H1 (cell line): ENCODE measurements around the gene CUBN. TPM values are rescaled to one million over a fixed set of nuclear protein-coding genes. Genes with fewer than 3 reads are reported as not detected.

Experiments used
- CTCF ChIA-PET: fragments of 300-600 bp; sonication (Branson Sonifier 250); formaldehyde crosslinking; loops from one replicate; lab custom pipeline; 2021; ENCODE audit not compliant: partially characterized antibody; lab: Charles Lee
- POLR2A ChIA-PET: fragments of 300-600 bp; sonication (Branson Sonifier 250); formaldehyde crosslinking; loops from one replicate; lab custom pipeline; 2021; ENCODE audit warnings: inconsistent platforms; ENCODE audit not compliant: partially characterized antibody; lab: Charles Lee
- DNase-seq, 2 experiments: peaks; one replicate each; pipeline versions ENCODE4 v3.0.0 to v3.0.0-alpha.2; 2010 to 2022; ENCODE audit warnings: low spot score in 2 of 2, low read depth in 1 of 2, mixed read lengths in 1 of 2
- FAIRE-seq: peaks from 2 replicates; lab custom pipeline; 2011; peaks lifted over from hg19 to GRCh38; lab: Jason Lieb, UNC
- H2AFZ ChIP-seq: 2 replicates; pipeline ENCODE4 v1.8.1; 2012; ENCODE audit warnings: low read length, inconsistent platforms
- H2AK5ac ChIP-seq: 2 replicates; pipeline ENCODE4 v1.6.1; 2013; ENCODE audit warnings: low read depth, low read length
- H2BK120ac ChIP-seq: replicated peaks from 2 replicates; pipeline ENCODE3; 2013; ENCODE audit warnings: low read depth, low read length, inconsistent platforms
- H2BK12ac ChIP-seq: 2 replicates; pipeline ENCODE4 v1.6.1; 2013; ENCODE audit warnings: low read depth, low read length
- H2BK15ac ChIP-seq: 2 replicates; pipeline ENCODE4 v1.6.1; 2013; ENCODE audit warnings: low read length
- H2BK20ac ChIP-seq: 2 replicates; pipeline ENCODE4 v1.6.1; 2013; ENCODE audit warnings: low read length
- H2BK5ac ChIP-seq: 2 replicates; pipeline ENCODE4 v1.6.1; 2013; ENCODE audit warnings: low read depth, low read length
- H3K14ac ChIP-seq: 2 replicates; pipeline ENCODE4 v1.6.1; 2013; ENCODE audit warnings: inconsistent platforms; ENCODE audit not compliant: insufficient read length
- H3K18ac ChIP-seq: 2 replicates; pipeline ENCODE4 v1.6.1; 2013; ENCODE audit warnings: low read length; ENCODE audit errors: extremely low read depth
- H3K23ac ChIP-seq: 2 replicates; pipeline ENCODE4 v1.6.1; 2013; ENCODE audit warnings: inconsistent platforms; ENCODE audit not compliant: insufficient read length
- H3K23me2 ChIP-seq: 2 replicates; pipeline ENCODE4 v1.6.1; 2013; ENCODE audit warnings: low read depth, low read length
- H3K27ac ChIP-seq: 2 replicates; pipeline ENCODE4 v1.6.1; 2011; ENCODE audit warnings: low read depth, low read length, inconsistent platforms
- H3K27me3 ChIP-seq, 4 experiments: replicated peaks in 1 of 4; 1 replicate in 1 of 4; 2 replicates in 3 of 4; pipeline versions ENCODE4 v1.6.1 to v1.8.1; 2011 to 2013; ENCODE audit warnings: low read length in 3 of 4, mild to moderate bottlenecking in 3 of 4, inconsistent platforms in 2 of 4, mixed read lengths in 2 of 4, moderate library complexity in 1 of 4; ENCODE audit not compliant: control insufficient read depth in 3 of 4, insufficient read depth in 3 of 4; ENCODE audit errors: extremely low read depth in 1 of 4
- H3K36me3 ChIP-seq, 4 experiments: 2 replicates each; pipeline versions ENCODE4 v1.6.1 to v1.8.1; 2011 to 2013; ENCODE audit warnings: mild to moderate bottlenecking in 4 of 4, low read length in 3 of 4, moderate library complexity in 2 of 4, control low read depth in 1 of 4, inconsistent platforms in 1 of 4; ENCODE audit not compliant: insufficient read depth in 4 of 4, control insufficient read depth in 2 of 4
- H3K4ac ChIP-seq: replicated peaks from 2 replicates; pipeline ENCODE3; 2013; ENCODE audit warnings: low read length, low read depth, mixed read lengths, inconsistent platforms; ENCODE audit not compliant: insufficient read length
- H3K4me1 ChIP-seq, 4 experiments: replicated peaks in 1 of 4; 1 replicate in 1 of 4; 2 replicates in 3 of 4; pipeline versions ENCODE4 v1.6.1 to v1.8.1; 2011 to 2013; ENCODE audit warnings: low read length in 3 of 4, inconsistent platforms in 2 of 4, mixed read lengths in 1 of 4; ENCODE audit not compliant: insufficient read depth in 4 of 4, control insufficient read depth in 3 of 4
- H3K4me2 ChIP-seq, 2 experiments: 2 replicates each; pipeline versions ENCODE4 v1.6.1 to v1.8.1; 2011 to 2013; ENCODE audit warnings: low read depth in 2 of 2, low read length in 2 of 2, control low read depth in 1 of 2, inconsistent platforms in 1 of 2, mild to moderate bottlenecking in 1 of 2; ENCODE audit not compliant: insufficient read depth in 1 of 2
- H3K4me3 ChIP-seq, 4 experiments: fragments of 200-600, 300-600 bp in 1 of 4; sonication (generic), shearing (Covaris generic), sonication (Bioruptor Twin) in 1 of 4; 2 replicates each; pipeline versions ENCODE4 v1.5.1 to v1.8.1; 2011 to 2016; ENCODE audit warnings: low read length in 4 of 4, low read depth in 3 of 4, control low read depth in 2 of 4, inconsistent platforms in 2 of 4, mild to moderate bottlenecking in 2 of 4, mixed read lengths in 1 of 4, moderate library complexity in 1 of 4; ENCODE audit not compliant: insufficient read depth in 2 of 4; ENCODE audit errors: extremely low read depth in 1 of 4
- H3K56ac ChIP-seq: replicated peaks from 2 replicates; pipeline ENCODE3; 2013; ENCODE audit warnings: low read depth, mild to moderate bottlenecking, mixed read lengths, low read length, inconsistent platforms; ENCODE audit not compliant: insufficient read length
- H3K79me1 ChIP-seq: 2 replicates; pipeline ENCODE4 v1.6.1; 2013; ENCODE audit warnings: low read depth, low read length, control low read depth
- H3K79me2 ChIP-seq, 2 experiments: 2 replicates each; pipeline versions ENCODE4 v1.6.1 to v1.8.1; 2012 to 2013; ENCODE audit warnings: low read length in 2 of 2, mild to moderate bottlenecking in 2 of 2, inconsistent platforms in 1 of 2; ENCODE audit not compliant: insufficient read depth in 2 of 2, control insufficient read depth in 1 of 2
- H3K9ac ChIP-seq, 4 experiments: replicated peaks in 1 of 4; 1 replicate in 1 of 4; 2 replicates in 3 of 4; pipeline versions ENCODE4 v1.6.1 to v1.8.1; 2011 to 2013; ENCODE audit warnings: low read depth in 3 of 4, low read length in 3 of 4, control low read depth in 2 of 4, mild to moderate bottlenecking in 2 of 4, moderate library complexity in 2 of 4, inconsistent platforms in 1 of 4; ENCODE audit errors: extremely low read depth in 1 of 4
- H3K9me3 ChIP-seq, 2 experiments: 2 replicates each; pipeline versions ENCODE4 v1.6.1 to v1.8.1; 2012 to 2013; ENCODE audit warnings: mild to moderate bottlenecking in 2 of 2, moderate library complexity in 2 of 2, control low read depth in 1 of 2, inconsistent platforms in 1 of 2, low read depth in 1 of 2, low read length in 1 of 2, mixed read lengths in 1 of 2; ENCODE audit not compliant: insufficient read depth in 2 of 2
- H4K20me1 ChIP-seq, 2 experiments: replicated peaks in 1 of 2; 2 replicates each; pipeline versions ENCODE3 to v1.8.1; 2011 to 2013; ENCODE audit warnings: inconsistent platforms in 2 of 2, low read length in 2 of 2, mild to moderate bottlenecking in 1 of 2; ENCODE audit not compliant: insufficient read depth in 2 of 2, control insufficient read depth in 1 of 2
- H4K5ac ChIP-seq: 2 replicates; pipeline ENCODE4 v1.6.1; 2013; ENCODE audit warnings: low read length, low read depth, mixed read lengths, inconsistent platforms; ENCODE audit not compliant: insufficient read length
- H4K8ac ChIP-seq: 2 replicates; pipeline ENCODE4 v1.8.0; 2013; ENCODE audit warnings: mild to moderate bottlenecking, moderate library complexity, low read length, inconsistent platforms; ENCODE audit not compliant: insufficient read depth; ENCODE audit errors: extremely low read depth
- H4K91ac ChIP-seq: replicated peaks from 2 replicates; pipeline ENCODE3; 2013; ENCODE audit warnings: low read length, mixed read lengths, inconsistent platforms; ENCODE audit not compliant: insufficient read length
- EP300 ChIP-seq, 2 experiments: IDR thresholded peaks; 1 replicate in 1 of 2; 2 replicates in 1 of 2; pipeline ENCODE4 v1.6.1; 2011 to 2012; ENCODE audit warnings: low read depth in 2 of 2, low read length in 2 of 2, mild to moderate bottlenecking in 2 of 2, borderline replicate concordance in 1 of 2, inconsistent platforms in 1 of 2, moderate library complexity in 1 of 2
- GABPA ChIP-seq: IDR thresholded peaks from 2 replicates; pipeline ENCODE4 v1.6.1; 2011; ENCODE audit warnings: mild to moderate bottlenecking, low read length, moderate library complexity, borderline replicate concordance; ENCODE audit not compliant: insufficient read depth
- JUND ChIP-seq: IDR thresholded peaks from 2 replicates; pipeline ENCODE4 v1.6.1; 2011; ENCODE audit warnings: mild to moderate bottlenecking, improper control_type of control experiment, low read length
- KDM5A ChIP-seq: fragments of 200-600 bp; IDR thresholded peaks from 2 replicates; pipeline ENCODE4 v1.7.1; 2012; ENCODE audit warnings: mild to moderate bottlenecking, low read length, inconsistent platforms, mixed read lengths
- SRF ChIP-seq: IDR thresholded peaks from 2 replicates; pipeline ENCODE4 v1.6.1; 2011; ENCODE audit warnings: mild to moderate bottlenecking, low read depth, low read length, moderate library complexity
- TBP ChIP-seq: IDR thresholded peaks from 2 replicates; pipeline ENCODE4 v1.6.1; 2011; ENCODE audit warnings: low read depth, low read length, improper control_type of control experiment
- TCF12 ChIP-seq: IDR thresholded peaks from 2 replicates; pipeline ENCODE4 v1.6.1; 2011; ENCODE audit warnings: low read depth, mild to moderate bottlenecking, low read length
- WGBS, 2 experiments: shearing (Covaris generic) in 1 of 2; methylation state at CpG; one replicate each; pipeline versions ENCODE4 v1.1.6 to v1.1.7; 2013 to 2015; ENCODE audit warnings: low lambda C conversion rate in 2 of 2, mixed read lengths in 2 of 2, inconsistent platforms in 1 of 2, low coverage in 1 of 2, missing lambda C conversion rate in 1 of 2; ENCODE audit not compliant: insufficient replicate concordance in 2 of 2, insufficient coverage in 1 of 2, insufficient read length in 1 of 2; ENCODE audit errors: extremely low coverage in 1 of 2, missing lambda C conversion rate in 1 of 2; 5-methylcytosine and 5-hydroxymethylcytosine counted together
- polyA plus RNA-seq, 7 experiments: library from polyadenylated mRNA; depleted of rRNA in 3 of 7; stranded (reverse) in 5 of 7; unstranded in 2 of 7; fragments of >200 nt in 5 of 7; fragments of 200-250 nt in 2 of 7; gene quantifications; 1 replicate in 5 of 7; 2 replicates in 1 of 7; 4 replicates in 1 of 7; pipeline versions ENCODE4 v1.2.1 to v1.2.3, GENCODE V29; 2011 to 2013; ENCODE audit warnings: missing spikeins in 2 of 7, mixed read lengths in 2 of 7
- total RNA-seq: library from RNA; stranded (reverse); fragmentation: NEBNext Ultra II Directional; extraction: Animal tissue kit (Norgen Biotek cat#: 25700); gene quantifications from 2 replicates; pipeline ENCODE4 v1.2.1, GENCODE V29; 2021

CUBN gene
- total and polyA plus RNA-seq, 2 of the 8 experiments (the other 6 are each of a cell fraction or from before 2014, with no cell fraction given) = 0.04 to 0.08 TPM

DNA sequence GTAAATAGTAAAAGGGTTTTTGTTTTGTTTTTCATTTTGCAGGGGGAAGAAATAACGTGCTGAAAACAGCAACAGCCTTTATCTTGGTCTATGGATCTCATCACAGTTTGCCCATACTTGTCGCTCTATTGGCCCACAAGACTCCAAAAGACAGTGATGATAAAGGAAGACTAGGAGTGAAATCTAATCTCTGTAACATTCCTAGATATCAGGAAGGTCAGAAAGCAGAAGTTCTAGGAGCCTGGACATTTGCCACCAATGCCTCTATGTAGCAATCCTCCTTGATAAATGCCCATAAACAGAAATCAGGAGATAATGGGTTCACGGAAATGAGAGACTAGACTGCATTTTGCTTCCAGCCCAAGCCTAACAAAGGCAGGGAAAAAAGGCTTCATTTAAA lies 8.9 kb downstream of the CUBN start:
- Histone ChIP-seq H4K8ac (no peak overlapping the region), H3K23me2 (no peaks in the 10 kb centered on the region), H3K9ac (no peak overlapping the region), H2BK20ac (no peak overlapping the region), H3K18ac (no peak overlapping the region), H4K91ac (no peak overlapping the region), H2BK120ac (no peak overlapping the region), H2AK5ac (no peak overlapping the region), H3K27ac (no peak overlapping the region), H3K36me3 (no peaks in the 10 kb centered on the region), H3K4me3 (no peak overlapping the region), H3K4ac (no peak overlapping the region), H3K79me1 (no peaks in the 10 kb centered on the region), H3K9me3 (no peaks in the 10 kb centered on the region), H3K27me3 (no peaks in the 10 kb centered on the region), H3K23ac (no peak overlapping the region), H4K5ac (no peak overlapping the region), H3K4me2 (no peak overlapping the region), H3K56ac (no peak overlapping the region), H3K14ac (no peak overlapping the region), H3K4me1 (peaks cover 0 to 5% (median 4%) of the 10 kb centered on the region in 4 experiments; a peak in 4 of 7 replicates), H2BK15ac (no peak overlapping the region), H4K20me1 (no peaks in the 10 kb centered on the region), H2BK12ac (no peak overlapping the region), H2BK5ac (no peak overlapping the region), H2AFZ (no peak overlapping the region), H3K79me2 (no peaks in the 10 kb centered on the region)
- FAIRE-seq (no peak), DNase-seq (no peak)
- no peak for TF ChIP-seq SRF
- TF ChIP-seq JUND = no peak
- TF ChIP-seq EP300 (IDR thresholded peaks at IDR 0.05; ENCODE audit: borderline replicate concordance in 1 of 2, low read depth in 2 of 2, low read length in 2 of 2) = no peak
- TF ChIP-seq TBP = no peak
- no peak for TF ChIP-seq KDM5A
- no peak for TF ChIP-seq TCF12
- no peak for TF ChIP-seq GABPA
- ChIA-PET POLR2A (no interaction called here), CTCF (interaction anchor here (1.1 kb wide), 1 partner anchor 107 kb away, joined by 3 read pairs; the partner anchor contains the start of gene VIM)
- WGBS, 2 experiments = 88% methylated on average over 3 of the region's 3 CpGs; no CpG with 5 or more reads in 1 of the 2 experiments
